K562 (cell line): ENCODE results near the gene TMEM266. TPM values are rescaled to one million over a fixed set of nuclear protein-coding genes. Genes with fewer than 3 reads are reported as not detected.

Experiments used
- ATAC-seq: fragments of 200-7000 bp; cut with Tn5 transposase; 3 replicates; pipeline ENCODE4 v1.9.1; 2020; ENCODE audit warnings: moderate library complexity
- BruUV-seq: library from RNA; stranded (reverse); fragments of 400-500 nt; replicated peaks from 2 replicates; lab custom pipeline; 2021; lab: Mats Ljungman, UMichigan
- CTCF ChIA-PET: fragments of 300-600 bp; formaldehyde crosslinking; extraction: SDS; loops from one replicate; lab custom pipeline; 2021; ENCODE audit warnings: low intra/inter-chr PET ratio; lab: Yijun Ruan, JAX
- POLR2A ChIA-PET: fragments of 300-600, 350-650 bp; sonication (Branson Sonifier 250); formaldehyde crosslinking; extraction: SDS; loops from one replicate; lab custom pipeline; 2021; ENCODE audit warnings: antibody characterized with exemption, inconsistent platforms; lab: Yijun Ruan, JAX
- DNase-seq, 4 experiments: peaks; one replicate each; pipeline versions ENCODE4 v3.0.0 to v3.0.0-alpha.2; 2011 to 2018; ENCODE audit warnings: low spot score in 3 of 4, mixed read lengths in 3 of 4; ENCODE audit errors: extremely low read depth in 1 of 4
- FAIRE-seq: peaks from 2 replicates; lab custom pipeline; 2011; peaks lifted over from hg19 to GRCh38; lab: Jason Lieb, UNC
- H2AFZ ChIP-seq: 2 replicates; pipeline ENCODE4 v1.6.0; 2011; ENCODE audit warnings: low read depth, low read length, control low read depth, inconsistent platforms
- H3K27ac ChIP-seq: fragments of 200-600 bp; 3 replicates; pipeline ENCODE4 v1.8.0; 2011; ENCODE audit warnings: low read depth, mild to moderate bottlenecking, control low read depth, inconsistent platforms, low read length, moderate library complexity, mixed read lengths; ENCODE audit errors: extremely low read depth
- H3K27me3 ChIP-seq, 2 experiments: fragments of 300-600 bp in 1 of 2; 2 replicates in 1 of 2; 3 replicates in 1 of 2; pipeline versions ENCODE4 v1.6.0 to v1.8.0; 2011; ENCODE audit warnings: inconsistent platforms in 2 of 2, low read length in 2 of 2, mild to moderate bottlenecking in 1 of 2, mixed read lengths in 1 of 2, moderate library complexity in 1 of 2; ENCODE audit not compliant: control insufficient read depth in 2 of 2, insufficient read depth in 2 of 2
- H3K36me3 ChIP-seq: fragments of 300-600 bp; 3 replicates; pipeline ENCODE4 v1.8.0; 2011; ENCODE audit warnings: mild to moderate bottlenecking, low read length, inconsistent platforms; ENCODE audit not compliant: control insufficient read depth, insufficient read depth
- H3K4me1 ChIP-seq, 2 experiments: fragments of 200-600 bp in 1 of 2; replicated peaks in 1 of 2; 2 replicates in 1 of 2; 3 replicates in 1 of 2; pipeline versions ENCODE4 v1.5.1 to v1.8.0; 2011; ENCODE audit warnings: inconsistent platforms in 2 of 2, low read length in 2 of 2, mild to moderate bottlenecking in 1 of 2, mixed read lengths in 1 of 2, moderate library complexity in 1 of 2; ENCODE audit not compliant: control insufficient read depth in 2 of 2, insufficient read depth in 2 of 2
- H3K4me2 ChIP-seq: 2 replicates; pipeline ENCODE4 v1.6.1; 2011; ENCODE audit warnings: low read length, control low read depth, inconsistent platforms, mixed read lengths; ENCODE audit not compliant: insufficient read depth
- H3K4me3 ChIP-seq: fragments of 200-600 bp; sonication (generic), shearing (Covaris generic); 2 replicates; pipeline ENCODE4 v1.5.1; 2016; ENCODE audit warnings: control low read depth, inconsistent platforms
- H3K79me2 ChIP-seq: fragments of 200-600 bp; 3 replicates; pipeline ENCODE4 v1.8.0; 2011; ENCODE audit warnings: low read length, inconsistent platforms; ENCODE audit not compliant: control insufficient read depth, insufficient read depth
- H3K9ac ChIP-seq, 2 experiments: 2 replicates each; pipeline versions ENCODE4 v1.6.0 to v1.6.1; 2011; ENCODE audit warnings: low read depth in 2 of 2, low read length in 2 of 2, control low read depth in 1 of 2, inconsistent platforms in 1 of 2, mild to moderate bottlenecking in 1 of 2, mixed read lengths in 1 of 2; ENCODE audit not compliant: insufficient read depth in 1 of 2
- H3K9me1 ChIP-seq: one replicate; pipeline ENCODE4 v1.6.0; 2011; ENCODE audit warnings: inconsistent platforms, mild to moderate bottlenecking, low read length, moderate library complexity; ENCODE audit not compliant: control insufficient read depth, insufficient read depth
- H3K9me3 ChIP-seq: replicated peaks from 2 replicates; pipeline ENCODE4 v1.5.1; 2011; ENCODE audit warnings: low read depth, low read length, inconsistent platforms; ENCODE audit not compliant: control insufficient read depth, insufficient read depth
- H4K20me1 ChIP-seq: replicated peaks from 2 replicates; pipeline ENCODE4 v1.6.1; 2011; ENCODE audit warnings: low read length, inconsistent platforms, mixed read lengths; ENCODE audit not compliant: control insufficient read depth, insufficient read depth
- ARID4B ChIP-seq: sonication (generic); formaldehyde crosslinking; IDR thresholded peaks from 2 replicates; pipeline ENCODE4 v1.8.0; 2022; ENCODE audit warnings: mild to moderate bottlenecking, missing genetic modification reagents
- KAT7 ChIP-seq: sonication (generic); formaldehyde crosslinking; IDR thresholded peaks from 2 replicates; pipeline ENCODE4 v1.8.0; 2022; ENCODE audit warnings: missing genetic modification reagents, mild to moderate bottlenecking, borderline replicate concordance
- MCM5 ChIP-seq: fragments of 450-650 bp; IDR thresholded peaks from 2 replicates; pipeline ENCODE4 v1.6.1; 2016; ENCODE audit warnings: low read depth
- MECOM ChIP-seq: fragments of 250-450 bp; sonication (Bioruptor Pico); IDR thresholded peaks from 2 replicates; pipeline ENCODE4 v1.8.0; 2022; ENCODE audit warnings: inconsistent platforms
- PML ChIP-seq: IDR thresholded peaks from 2 replicates; pipeline ENCODE4 v1.6.1; 2012; ENCODE audit warnings: low read length, inconsistent platforms
- PTTG1 ChIP-seq: fragments of 450-650 bp; IDR thresholded peaks from 2 replicates; pipeline ENCODE4 v1.6.1; 2016; ENCODE audit warnings: low read depth, mild to moderate bottlenecking, missing genetic modification characterization, missing compliant biosample characterization
- SFPQ ChIP-seq: fragments of 200-400 bp; formaldehyde crosslinking; IDR thresholded peaks from 2 replicates; pipeline ENCODE4 v1.6.1; 2017; ENCODE audit warnings: mild to moderate bottlenecking, low read depth, low read length, moderate library complexity
- SMAD4 ChIP-seq: fragments of 250-450 bp; sonication (Bioruptor Pico); conservative IDR thresholded peaks from 2 replicates; pipeline ENCODE4 v1.8.0; 2021; ENCODE audit warnings: inconsistent platforms, mild to moderate bottlenecking, moderate library complexity
- STAG1 ChIP-seq: sonication (generic); formaldehyde crosslinking; IDR thresholded peaks from 2 replicates; pipeline ENCODE4 v1.5.0; 2020; ENCODE audit warnings: missing genetic modification reagents, borderline replicate concordance
- STAT5B ChIP-seq: fragments of 250-450 bp; sonication (Bioruptor Pico); IDR thresholded peaks from 2 replicates; pipeline ENCODE4 v1.8.0; 2021; ENCODE audit warnings: mild to moderate bottlenecking, inconsistent platforms
- ZNF444 ChIP-seq: fragments of 250-450 bp; sonication (Bioruptor Pico); IDR thresholded peaks from 2 replicates; pipeline ENCODE4 v1.4.0; 2020; ENCODE audit warnings: mild to moderate bottlenecking, moderate library complexity
- ZNF584 ChIP-seq: fragments of 200-800 bp; sonication (Bioruptor generic); IDR thresholded peaks from 2 replicates; pipeline ENCODE4 v1.6.1; 2016; ENCODE audit warnings: low read depth, mild to moderate bottlenecking, missing genetic modification characterization, missing compliant biosample characterization
- WGBS: fragments of 100-300 bp; shearing (Covaris generic); methylation state at CpG from one replicate; pipeline ENCODE4 v1.1.6; 2016; ENCODE audit warnings: low coverage, mixed read lengths; ENCODE audit not compliant: insufficient coverage; ENCODE audit errors: missing lambda C conversion rate; 5-methylcytosine and 5-hydroxymethylcytosine counted together
- in situ Hi-C: fragments of 300-500 bp; cut with MboI; formaldehyde crosslinking; loops from 4 replicates; pipeline ENCODE4 v1.15.0; 2018; ENCODE audit warnings: inconsistent platforms, mixed read lengths
- intact Hi-C: fragments of 100-400 bp; cut with micrococcal nuclease; formaldehyde crosslinking; loops from 2 replicates; pipeline ENCODE4 v1.14.2; 2022
- polyA plus RNA-seq, 8 experiments: library from polyadenylated mRNA; depleted of rRNA in 4 of 8; stranded (reverse) in 5 of 8; unstranded in 3 of 8; fragments of >200 nt; fragmentation: Nextera tagmentation in 2 of 8; fragmentation: Illumina TruSeq in 1 of 8; extraction: Ambion mirVana in 2 of 8; extraction: Trizol in 1 of 8; gene quantifications; 2 replicates each; pipeline versions ENCODE4 v1.2.1 to v1.2.3, GENCODE V29; 2011 to 2014; ENCODE audit warnings: inconsistent platforms in 1 of 8, missing spikeins in 1 of 8
- total RNA-seq, 7 experiments: library from RNA; depleted of rRNA in 6 of 7; stranded (reverse); fragments of >200 nt in 6 of 7; fragmentation: Illumina TruSeq in 2 of 7; extraction: Trizol in 2 of 7; gene quantifications; 2 replicates each; pipeline versions ENCODE4 v1.2.1 to v1.2.3, GENCODE V29; 2011 to 2021; ENCODE audit warnings: low replicate concordance in 1 of 7
- TF ChIP-seq, protein P1 (sequence below): conservative IDR thresholded peaks from 2 replicates; pipeline ENCODE4 v1.6.1; 2011; ENCODE audit warnings: low read depth, mild to moderate bottlenecking, low read length; ENCODE audit not compliant: control insufficient read depth
- TF ChIP-seq, protein P2 (sequence below): fragments of 250-450 bp; sonication (Bioruptor Pico); IDR thresholded peaks from 2 replicates; pipeline ENCODE4 v1.4.0; 2020; ENCODE audit warnings: borderline replicate concordance

TMEM266 gene
- total and polyA plus RNA-seq, 9 of the 15 experiments (the other 6 are each of a cell fraction or from before 2014, with no cell fraction given), result not detected

DNA sequence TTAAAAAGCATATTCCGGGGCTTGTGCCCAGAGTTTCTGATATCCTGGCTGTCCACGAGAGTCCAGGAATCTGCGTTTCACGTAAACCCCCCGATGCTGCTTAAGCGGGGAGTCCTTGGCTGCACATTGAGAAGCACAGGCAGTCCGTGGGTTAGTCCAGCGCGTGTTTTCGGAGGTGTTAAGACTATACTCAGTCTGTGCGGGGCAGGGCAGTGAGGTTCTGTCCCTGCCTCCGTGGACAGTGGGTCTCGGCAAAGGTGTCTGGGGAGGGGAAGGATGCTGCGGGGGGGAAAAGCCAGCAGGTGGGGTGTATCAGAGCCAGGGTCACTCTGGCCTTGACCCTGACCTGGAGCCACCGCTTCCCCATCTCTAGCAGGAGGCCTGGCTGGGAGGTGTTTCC, 106.2 kb downstream of the TMEM266 start:
- Histone ChIP-seq H4K20me1 (0 out of 2 replicates have a peak, but pooled peaks cover 6% of the 10 kb centered on the region), H3K9me1 (no peaks in the 10 kb centered on the region), H3K36me3 (no peaks in the 10 kb centered on the region), H3K4me3 (no peak overlapping the region), H3K9me3 (no peaks in the 10 kb centered on the region), H3K4me1 (peaks cover 3 to 12% of the 10 kb centered on the region in 2 experiments; a peak in 3 of 5 replicates), H3K79me2 (no peaks in the 10 kb centered on the region), H2AFZ (no peak overlapping the region), H3K9ac (no peak overlapping the region), H3K27me3 (peaks cover 24 to 72% of the 10 kb centered on the region in 2 experiments), H3K27ac (no peak overlapping the region), H3K4me2 (no peak overlapping the region)
- intact Hi-C loops, result no loop called here
- BruUV-seq, result no TSS peak
- WGBS, result 5% methylated on average over 14 of the region's 15 CpGs
- FAIRE-seq, result no peak
- in situ Hi-C loops, result no loop called here
- no peak for ATAC-seq
- POLR2A ChIA-PET, result no interaction called here
- DNase-seq, result no peak
- CTCF ChIA-PET, result no interaction called here
- no peak for TF ChIP-seq MCM5
- no peak for TF ChIP-seq ZNF584 (CRISPR knock-in tag)
- TF ChIP-seq, protein P1, sequence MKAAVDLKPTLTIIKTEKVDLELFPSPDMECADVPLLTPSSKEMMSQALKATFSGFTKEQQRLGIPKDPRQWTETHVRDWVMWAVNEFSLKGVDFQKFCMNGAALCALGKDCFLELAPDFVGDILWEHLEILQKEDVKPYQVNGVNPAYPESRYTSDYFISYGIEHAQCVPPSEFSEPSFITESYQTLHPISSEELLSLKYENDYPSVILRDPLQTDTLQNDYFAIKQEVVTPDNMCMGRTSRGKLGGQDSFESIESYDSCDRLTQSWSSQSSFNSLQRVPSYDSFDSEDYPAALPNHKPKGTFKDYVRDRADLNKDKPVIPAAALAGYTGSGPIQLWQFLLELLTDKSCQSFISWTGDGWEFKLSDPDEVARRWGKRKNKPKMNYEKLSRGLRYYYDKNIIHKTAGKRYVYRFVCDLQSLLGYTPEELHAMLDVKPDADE, result no peak
- TF ChIP-seq SFPQ, result no peak
- no peak for TF ChIP-seq STAG1 (CRISPR knock-in tag)
- no peak for TF ChIP-seq SMAD4 (CRISPR knock-in tag)
- TF ChIP-seq ARID4B (CRISPR knock-in tag), result no peak
- no peak for TF ChIP-seq PTTG1 (tag)
- TF ChIP-seq, protein P2, sequence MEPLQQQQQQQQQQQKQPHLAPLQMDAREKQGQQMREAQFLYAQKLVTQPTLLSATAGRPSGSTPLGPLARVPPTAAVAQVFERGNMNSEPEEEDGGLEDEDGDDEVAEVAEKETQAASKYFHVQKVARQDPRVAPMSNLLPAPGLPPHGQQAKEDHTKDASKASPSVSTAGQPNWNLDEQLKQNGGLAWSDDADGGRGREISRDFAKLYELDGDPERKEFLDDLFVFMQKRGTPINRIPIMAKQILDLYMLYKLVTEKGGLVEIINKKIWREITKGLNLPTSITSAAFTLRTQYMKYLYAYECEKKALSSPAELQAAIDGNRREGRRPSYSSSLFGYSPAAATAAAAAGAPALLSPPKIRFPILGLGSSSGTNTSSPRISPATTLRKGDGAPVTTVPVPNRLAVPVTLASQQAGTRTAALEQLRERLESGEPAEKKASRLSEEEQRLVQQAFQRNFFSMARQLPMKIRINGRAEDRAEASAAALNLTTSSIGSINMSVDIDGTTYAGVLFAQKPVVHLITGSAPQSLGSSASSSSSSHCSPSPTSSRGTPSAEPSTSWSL (CRISPR knock-in tag), result no peak
- no peak for TF ChIP-seq STAT5B
- no peak for TF ChIP-seq ZNF444
- no peak for TF ChIP-seq KAT7 (CRISPR knock-in tag)
- no peak for TF ChIP-seq MECOM
- no peak for TF ChIP-seq PML
